Measurements from ENCODE around the gene RUBCN.
"Not testable (repeated sequence)": the region's sequence is repeated elsewhere in the genome, so short reads cannot be mapped to it uniquely, and the experiment has no call there.

Gene RUBCN

DNA sequence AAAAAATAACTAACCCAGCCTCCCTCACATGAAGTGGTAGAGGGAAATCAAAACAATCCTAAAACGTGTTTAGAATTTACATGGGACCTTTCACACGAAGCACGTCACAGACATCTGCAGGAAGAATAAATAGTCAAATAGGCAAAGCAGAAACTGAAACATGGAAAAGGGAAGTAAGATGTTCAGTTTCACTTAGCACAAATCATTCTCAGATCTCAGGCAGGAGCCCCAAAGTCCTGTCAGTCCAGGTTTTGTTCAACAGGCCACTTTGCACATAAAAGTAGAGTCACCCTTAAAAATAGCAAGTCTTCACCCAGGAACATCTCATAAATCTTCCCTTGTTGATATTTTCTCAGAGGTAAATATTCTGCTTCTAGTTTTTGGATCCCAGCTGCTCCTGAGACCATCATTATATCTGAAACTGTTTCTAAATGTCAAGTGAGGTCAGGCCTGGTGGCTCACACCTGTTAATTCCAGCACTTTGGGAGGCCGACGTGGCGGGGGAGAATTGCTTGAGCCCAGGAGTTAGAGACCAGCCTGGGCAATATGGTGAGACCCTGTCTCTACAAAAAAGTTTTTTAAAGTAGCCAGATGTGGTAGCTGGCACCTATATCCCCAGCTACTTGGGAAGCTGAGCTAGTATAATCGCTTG is 1.9 kb downstream of the RUBCN start:
- H3K4me1 ChIP-seq (ENCODE audit: insufficient read depth, low read length): peaks cover 28% of the 10 kb centered on the region
- TF ChIP-seq EZH2 (IDR thresholded peaks at IDR 0.05; ENCODE audit: borderline replicate concordance, low read depth, low read length, severe bottlenecking): no peak
- TF ChIP-seq, protein P1, sequence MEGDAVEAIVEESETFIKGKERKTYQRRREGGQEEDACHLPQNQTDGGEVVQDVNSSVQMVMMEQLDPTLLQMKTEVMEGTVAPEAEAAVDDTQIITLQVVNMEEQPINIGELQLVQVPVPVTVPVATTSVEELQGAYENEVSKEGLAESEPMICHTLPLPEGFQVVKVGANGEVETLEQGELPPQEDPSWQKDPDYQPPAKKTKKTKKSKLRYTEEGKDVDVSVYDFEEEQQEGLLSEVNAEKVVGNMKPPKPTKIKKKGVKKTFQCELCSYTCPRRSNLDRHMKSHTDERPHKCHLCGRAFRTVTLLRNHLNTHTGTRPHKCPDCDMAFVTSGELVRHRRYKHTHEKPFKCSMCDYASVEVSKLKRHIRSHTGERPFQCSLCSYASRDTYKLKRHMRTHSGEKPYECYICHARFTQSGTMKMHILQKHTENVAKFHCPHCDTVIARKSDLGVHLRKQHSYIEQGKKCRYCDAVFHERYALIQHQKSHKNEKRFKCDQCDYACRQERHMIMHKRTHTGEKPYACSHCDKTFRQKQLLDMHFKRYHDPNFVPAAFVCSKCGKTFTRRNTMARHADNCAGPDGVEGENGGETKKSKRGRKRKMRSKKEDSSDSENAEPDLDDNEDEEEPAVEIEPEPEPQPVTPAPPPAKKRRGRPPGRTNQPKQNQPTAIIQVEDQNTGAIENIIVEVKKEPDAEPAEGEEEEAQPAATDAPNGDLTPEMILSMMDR (IDR thresholded peaks at IDR 0.05; ENCODE audit: borderline replicate concordance, extremely low read depth, low read length, poor library complexity, severe bottlenecking): no peak

DNA sequence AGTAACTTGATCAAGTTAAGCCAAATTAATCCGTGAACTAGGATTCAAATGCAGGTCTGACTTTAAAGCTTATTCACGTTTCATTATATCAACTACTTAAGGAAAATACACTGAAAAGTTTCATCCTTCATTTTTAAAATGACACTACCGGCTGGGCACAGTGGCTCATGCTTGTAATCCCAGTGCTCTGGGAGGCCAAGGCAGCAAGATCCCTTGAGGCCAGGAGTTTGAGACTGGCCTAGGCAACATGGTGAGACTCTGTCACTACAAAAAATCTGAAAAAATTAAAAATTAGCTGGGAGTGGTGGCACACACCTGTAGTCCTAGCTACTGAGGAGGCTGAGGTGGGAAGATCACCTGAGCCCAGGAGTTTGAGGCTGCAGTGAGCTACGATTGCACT is 3.7 kb downstream of the RUBCN start:
- Histone ChIP-seq H3K36me3 (ENCODE audit: insufficient read depth, low read length) (no peaks in the 10 kb centered on the region), H3K27me3 (ENCODE audit: insufficient read depth, low read length, poor library complexity) (no peaks in the 10 kb centered on the region), H4K20me1 (ENCODE audit: insufficient read depth, low read length) (no peaks in the 10 kb centered on the region), H3K9ac (ENCODE audit: low read depth, low read length) (no peak overlapping the region), H3K4me1 (ENCODE audit: insufficient read depth, low read length) (peaks cover 27% of the 10 kb centered on the region), H3K9me3 (ENCODE audit: insufficient read depth, low read length, severe bottlenecking) (no peaks in the 10 kb centered on the region), H3K4me2 (ENCODE audit: insufficient read depth, low read length) (no peak overlapping the region), H3K79me2 (ENCODE audit: insufficient read depth, low read length) (peaks cover 34% of the 10 kb centered on the region), H2AFZ (ENCODE audit: low read depth, low read length) (no peak overlapping the region), H3K4me3 (ENCODE audit: low read depth in 1 of 2, low read length in 2 of 2) (no peak overlapping the region), H3K27ac (ENCODE audit: low read length) (no peak overlapping the region)
- TF ChIP-seq, protein P1 (IDR thresholded peaks at IDR 0.05; ENCODE audit: borderline replicate concordance, extremely low read depth, low read length, poor library complexity, severe bottlenecking): no peak
- no peak for TF ChIP-seq EZH2 (IDR thresholded peaks at IDR 0.05; ENCODE audit: borderline replicate concordance, low read depth, low read length, severe bottlenecking)
- ATAC-seq (ENCODE audit: insufficient read depth, low read depth) (no peak), DNase-seq (no peak)

More for the DNA sequence above, 1.9 kb downstream of the RUBCN start:
- H3K79me2 ChIP-seq (ENCODE audit: insufficient read depth, low read length): peaks cover 34% of the 10 kb centered on the region
- H3K27me3 ChIP-seq (ENCODE audit: insufficient read depth, low read length, poor library complexity): no peaks in the 10 kb centered on the region
- no peaks in the 10 kb centered on the region for H3K36me3 ChIP-seq (ENCODE audit: insufficient read depth, low read length)
- no peaks in the 10 kb centered on the region for H4K20me1 ChIP-seq (ENCODE audit: insufficient read depth, low read length)
- H3K9me3 ChIP-seq (ENCODE audit: insufficient read depth, low read length, severe bottlenecking): no peaks in the 10 kb centered on the region
- DNase-seq: no peak
- H3K4me2 ChIP-seq (ENCODE audit: insufficient read depth, low read length): no peak overlapping the region; the same call in 1 of the 2 replicates
- no peak overlapping the region for H3K27ac ChIP-seq (ENCODE audit: low read length)
- ATAC-seq (ENCODE audit: insufficient read depth, low read depth): no peak
- H3K9ac ChIP-seq (ENCODE audit: low read depth, low read length): no peak overlapping the region
- peak overlapping the region in 1 of 2 experiments; percentile 13; a peak in 1 of 4 replicates for H3K4me3 ChIP-seq (ENCODE audit: low read depth in 1 of 2, low read length in 2 of 2)
- no peak overlapping the region for H2AFZ ChIP-seq (ENCODE audit: low read depth, low read length)

DNA sequence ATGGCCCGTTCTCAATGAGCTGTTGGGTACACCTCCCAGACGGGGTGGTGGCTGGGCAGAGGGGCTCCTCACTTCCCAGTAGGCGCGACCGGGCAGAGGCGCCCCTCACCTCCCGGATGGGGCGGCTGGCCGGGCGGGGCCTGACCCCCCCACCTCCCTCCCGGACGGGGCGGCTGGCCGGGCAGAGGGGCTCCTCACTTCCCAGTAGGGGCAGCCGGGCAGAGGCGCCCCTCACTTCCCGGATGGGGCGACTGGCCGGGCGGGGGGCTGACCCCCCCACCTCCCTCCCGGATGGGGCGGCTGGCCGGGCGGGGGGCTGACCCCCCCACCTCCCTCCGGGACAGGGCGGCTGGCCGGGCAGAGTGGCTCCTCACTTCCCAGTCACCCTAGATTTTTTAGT is 5.2 kb downstream of the RUBCN start:
- H3K36me3 ChIP-seq (ENCODE audit: insufficient read depth, low read length); H4K20me1 ChIP-seq (ENCODE audit: insufficient read depth, low read length); DNase-seq; H3K9ac ChIP-seq (ENCODE audit: low read depth, low read length); H3K9me3 ChIP-seq (ENCODE audit: insufficient read depth, low read length, severe bottlenecking); ATAC-seq (ENCODE audit: insufficient read depth, low read depth); H3K4me2 ChIP-seq (ENCODE audit: insufficient read depth, low read length); H2AFZ ChIP-seq (ENCODE audit: low read depth, low read length); H3K4me3 ChIP-seq (ENCODE audit: low read depth in 1 of 2, low read length in 2 of 2); H3K27ac ChIP-seq (ENCODE audit: low read length); H3K27me3 ChIP-seq (ENCODE audit: insufficient read depth, low read length, poor library complexity): not testable (repeated sequence)
- peaks cover 18% of the 10 kb centered on the region for H3K4me1 ChIP-seq (ENCODE audit: insufficient read depth, low read length)
- peaks cover 34% of the 10 kb centered on the region for H3K79me2 ChIP-seq (ENCODE audit: insufficient read depth, low read length)

DNA sequence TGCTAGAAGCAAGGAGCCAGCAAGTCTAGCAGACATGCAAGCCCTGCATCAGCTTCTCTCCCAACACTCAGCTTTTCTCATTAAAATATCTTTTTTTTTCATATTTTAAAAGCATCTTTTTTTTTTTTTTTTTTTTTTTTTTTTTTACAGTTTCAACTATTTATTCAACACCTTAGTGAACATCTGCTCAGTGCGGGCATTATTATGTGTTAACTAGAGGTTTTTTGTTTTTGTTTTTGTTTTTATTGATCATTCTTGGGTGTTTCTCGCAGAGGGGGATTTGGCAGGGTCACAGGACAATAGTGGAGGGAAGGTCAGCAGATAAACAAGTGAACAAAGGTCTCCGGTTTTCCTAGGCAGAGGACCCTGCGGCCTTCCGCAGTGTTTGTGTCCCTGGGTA is 5.9 kb downstream of the RUBCN start:
- not testable (repeated sequence) for H3K9me3 ChIP-seq (ENCODE audit: insufficient read depth, low read length, severe bottlenecking); ATAC-seq (ENCODE audit: insufficient read depth, low read depth); H3K36me3 ChIP-seq (ENCODE audit: insufficient read depth, low read length); H3K4me3 ChIP-seq (ENCODE audit: low read depth in 1 of 2, low read length in 2 of 2); H3K4me2 ChIP-seq (ENCODE audit: insufficient read depth, low read length); H4K20me1 ChIP-seq (ENCODE audit: insufficient read depth, low read length); H3K27me3 ChIP-seq (ENCODE audit: insufficient read depth, low read length, poor library complexity); DNase-seq; H2AFZ ChIP-seq (ENCODE audit: low read depth, low read length); H3K27ac ChIP-seq (ENCODE audit: low read length); H3K9ac ChIP-seq (ENCODE audit: low read depth, low read length)
- H3K4me1 ChIP-seq (ENCODE audit: insufficient read depth, low read length): peaks cover 15% of the 10 kb centered on the region
- H3K79me2 ChIP-seq (ENCODE audit: insufficient read depth, low read length): peaks cover 28% of the 10 kb centered on the region

All from DND-41 (cell line).